H9 (cell line): ENCODE results near the gene DMD. TPM values are rescaled to one million over a fixed set of nuclear protein-coding genes. Genes with fewer than 3 reads are reported as not detected.

Experiments used
- DNase-seq: peaks from one replicate; pipeline ENCODE4 v3.0.0-alpha.2; 2017
- H2AFZ ChIP-seq: one replicate; pipeline ENCODE4 v1.6.1; 2013; ENCODE audit warnings: mild to moderate bottlenecking, low read length, control low read depth, moderate library complexity
- H2AK5ac ChIP-seq: 2 replicates; pipeline ENCODE4 v1.6.1; 2013; ENCODE audit warnings: low read length, control low read depth, mixed read lengths; ENCODE audit not compliant: insufficient read length
- H2BK120ac ChIP-seq: one replicate; pipeline ENCODE4 v1.6.1; 2013; ENCODE audit warnings: low read depth, mild to moderate bottlenecking, low read length, control low read depth, inconsistent platforms; ENCODE audit not compliant: poor library complexity, severe bottlenecking
- H2BK12ac ChIP-seq: 2 replicates; pipeline ENCODE4 v1.6.1; 2013; ENCODE audit warnings: low read length, control low read depth, mixed read lengths, low read depth; ENCODE audit not compliant: insufficient read length
- H2BK15ac ChIP-seq: 2 replicates; pipeline ENCODE4 v1.6.1; 2013; ENCODE audit warnings: low read depth, low read length, control low read depth
- H2BK20ac ChIP-seq: one replicate; pipeline ENCODE4 v1.6.1; 2013; ENCODE audit warnings: low read depth, mild to moderate bottlenecking, low read length, control low read depth, inconsistent platforms; ENCODE audit not compliant: poor library complexity, severe bottlenecking
- H2BK5ac ChIP-seq: 2 replicates; pipeline ENCODE4 v1.6.1; 2013; ENCODE audit warnings: low read length, control low read depth, mixed read lengths; ENCODE audit not compliant: insufficient read length
- H3K14ac ChIP-seq: 2 replicates; pipeline ENCODE4 v1.6.1; 2013; ENCODE audit warnings: low read length, control low read depth; ENCODE audit not compliant: insufficient read depth
- H3K18ac ChIP-seq: 2 replicates; pipeline ENCODE4 v1.6.1; 2013; ENCODE audit warnings: low read depth, mild to moderate bottlenecking, mixed read lengths, low read length, control low read depth; ENCODE audit not compliant: insufficient read length
- H3K23ac ChIP-seq: 2 replicates; pipeline ENCODE4 v1.6.1; 2013; ENCODE audit warnings: low read length, control low read depth, mixed read lengths, low read depth; ENCODE audit not compliant: insufficient read length
- H3K23me2 ChIP-seq: 2 replicates; pipeline ENCODE4 v1.6.1; 2013; ENCODE audit warnings: low read depth, mild to moderate bottlenecking, mixed read lengths, low read length, control low read depth; ENCODE audit not compliant: insufficient read length, poor library complexity, severe bottlenecking
- H3K27ac ChIP-seq: 2 replicates; pipeline ENCODE4 v1.5.1; 2013; ENCODE audit warnings: low read length, control low read depth, mixed read lengths, low read depth; ENCODE audit not compliant: insufficient read length
- H3K27me3 ChIP-seq: 2 replicates; pipeline ENCODE4 v1.6.1; 2013; ENCODE audit warnings: low read length, control low read depth, inconsistent platforms; ENCODE audit not compliant: insufficient read depth
- H3K4ac ChIP-seq: 2 replicates; pipeline ENCODE4 v1.6.1; 2013; ENCODE audit warnings: low read depth, mild to moderate bottlenecking, control low read depth, inconsistent platforms, low read length, moderate library complexity
- H3K4me1 ChIP-seq: 2 replicates; pipeline ENCODE4 v1.6.1; 2013; ENCODE audit warnings: low read length, control low read depth, inconsistent platforms; ENCODE audit not compliant: insufficient read depth
- H3K4me2 ChIP-seq: 2 replicates; pipeline ENCODE4 v1.6.1; 2013; ENCODE audit warnings: low read length, control low read depth, mixed read lengths; ENCODE audit not compliant: insufficient read length, insufficient read depth
- H3K56ac ChIP-seq: 2 replicates; pipeline ENCODE4 v1.6.1; 2013; ENCODE audit warnings: low read depth, mild to moderate bottlenecking, mixed read lengths, low read length, control low read depth; ENCODE audit not compliant: insufficient read length
- H3K79me1 ChIP-seq: 2 replicates; pipeline ENCODE4 v1.6.1; 2013; ENCODE audit warnings: low read depth, mild to moderate bottlenecking, moderate library complexity, low read length, control low read depth, inconsistent platforms; ENCODE audit not compliant: insufficient read depth, poor library complexity, severe bottlenecking
- H3K79me2 ChIP-seq: 2 replicates; pipeline ENCODE4 v1.6.1; 2013; ENCODE audit warnings: low read length, control low read depth, inconsistent platforms; ENCODE audit not compliant: insufficient read depth
- H3K9ac ChIP-seq: 2 replicates; pipeline ENCODE4 v1.6.1; 2013; ENCODE audit warnings: low read length, control low read depth, mixed read lengths; ENCODE audit not compliant: insufficient read length; ENCODE audit errors: extremely low read depth
- H3K9me3 ChIP-seq: one replicate; pipeline ENCODE4 v1.6.1; 2013; ENCODE audit warnings: low read depth, low read length, inconsistent platforms; ENCODE audit not compliant: control insufficient read depth
- H3T11ph ChIP-seq: one replicate; pipeline ENCODE4 v1.6.1; 2013; ENCODE audit warnings: mild to moderate bottlenecking, low read length, control low read depth, inconsistent platforms
- H4K20me1 ChIP-seq: one replicate; pipeline ENCODE4 v1.6.1; 2013; ENCODE audit not compliant: control insufficient read depth, insufficient read length, insufficient read depth
- H4K5ac ChIP-seq: 2 replicates; pipeline ENCODE4 v1.6.1; 2013; ENCODE audit warnings: low read depth, mild to moderate bottlenecking, mixed read lengths, low read length, control low read depth; ENCODE audit not compliant: insufficient read length
- H4K8ac ChIP-seq: replicated peaks from 2 replicates; pipeline ENCODE4 v1.6.1; 2013; ENCODE audit warnings: low read length, control low read depth, mixed read lengths, low read depth; ENCODE audit not compliant: insufficient read length
- H4K91ac ChIP-seq: 2 replicates; pipeline ENCODE4 v1.6.1; 2013; ENCODE audit warnings: low read depth, mild to moderate bottlenecking, moderate library complexity, mixed read lengths, low read length, control low read depth; ENCODE audit not compliant: insufficient read length
- H3K27ac Mint-ChIP-seq, 3 experiments: 2 replicates in 2 of 3; 3 replicates in 1 of 3; pipeline ENCODE4 v1.8.0; 2020 to 2021; ENCODE audit warnings: mixed read lengths in 3 of 3, mild to moderate bottlenecking in 1 of 3, moderate library complexity in 1 of 3
- H3K27me3 Mint-ChIP-seq: 2 replicates; pipeline ENCODE4 v1.8.0; 2021; ENCODE audit warnings: low read depth, mild to moderate bottlenecking, moderate library complexity, mixed read lengths
- H3K36me3 Mint-ChIP-seq, 3 experiments: 2 replicates in 2 of 3; 3 replicates in 1 of 3; pipeline ENCODE4 v1.8.0; 2020 to 2021; ENCODE audit warnings: low read depth in 3 of 3, mixed read lengths in 3 of 3; ENCODE audit not compliant: insufficient read depth in 1 of 3
- H3K4me1 Mint-ChIP-seq, 2 experiments: 2 replicates each; pipeline ENCODE4 v1.8.0; 2020; ENCODE audit warnings: mixed read lengths in 2 of 2
- H3K4me3 Mint-ChIP-seq, 2 experiments: 2 replicates in 1 of 2; 3 replicates in 1 of 2; pipeline ENCODE4 v1.8.0; 2020 to 2021; ENCODE audit warnings: mild to moderate bottlenecking in 2 of 2, mixed read lengths in 2 of 2, moderate library complexity in 1 of 2
- H3K9me3 Mint-ChIP-seq, 2 experiments: 2 replicates in 1 of 2; 3 replicates in 1 of 2; pipeline ENCODE4 v1.8.0; 2020; ENCODE audit warnings: mild to moderate bottlenecking in 2 of 2, mixed read lengths in 2 of 2, moderate library complexity in 1 of 2
- CTCF ChIP-seq: fragments of 200-600 bp; sonication (generic); conservative IDR thresholded peaks from 3 replicates; pipeline ENCODE4 v1.8.0; 2021; ENCODE audit warnings: antibody characterized with exemption, mild to moderate bottlenecking
- WGBS: extraction: QIAGEN DNeasy Blood & Tissue Kit; methylation state at CpG from one replicate; pipeline ENCODE4 v1.1.7; 2013; ENCODE audit warnings: missing lambda C conversion rate, low lambda C conversion rate, mixed read lengths; ENCODE audit not compliant: insufficient read length; ENCODE audit errors: extremely low coverage; 5-methylcytosine and 5-hydroxymethylcytosine counted together
- total RNA-seq: library from RNA; stranded (reverse); gene quantifications from 2 replicates; pipeline ENCODE4 v1.2.1, GENCODE V29; 2021

Gene DMD
- total RNA-seq, 1 experiment from 2014 or later = 3.8 TPM

- Histone ChIP-seq H4K5ac (no peak overlapping the region), H4K91ac (no peak overlapping the region), H3K9ac (no peak overlapping the region), H3K79me2 (no peaks in the 10 kb centered on the region), H3K27me3 (no peaks in the 10 kb centered on the region), H3K4me2 (no peak overlapping the region), H4K8ac (no peak overlapping the region), H3K18ac (no peak overlapping the region), H3K4ac (no peak overlapping the region), H2BK20ac (no peak overlapping the region), H2BK15ac (no peak overlapping the region), H2BK5ac (no peak overlapping the region), H2AK5ac (no peak overlapping the region), H3K79me1 (no peaks in the 10 kb centered on the region), H2BK120ac (no peak overlapping the region), H3K14ac (no peak overlapping the region), H3K9me3 (no peaks in the 10 kb centered on the region), H4K20me1 (no peaks in the 10 kb centered on the region), H3K27ac (no peak overlapping the region), H3T11ph (no peak overlapping the region), H3K4me1 (no peaks in the 10 kb centered on the region), H2BK12ac (no peak overlapping the region), H3K23me2 (no peaks in the 10 kb centered on the region), H3K23ac (no peak overlapping the region), H2AFZ (no peak overlapping the region), H3K56ac (no peak overlapping the region)
- no peak for DNase-seq
- Mint-ChIP-seq H3K27ac (no peak overlapping the region), H3K9me3 (peaks cover 37 to 43% of the 10 kb centered on the region in 2 experiments), H3K4me3 (no peak overlapping the region), H3K36me3 (no peaks in the 10 kb centered on the region; a peak in 1 of 7 replicates), H3K4me1 (no peaks in the 10 kb centered on the region), H3K27me3 (no peaks in the 10 kb centered on the region)
- WGBS = no CpG with 5 or more reads among the region's 4 CpGs
- TF ChIP-seq CTCF = no peak
These were observed 818.7 kb downstream of the DMD start for GRCh38 chrX:32392655-32393054.
